Fibroblast of pulmonary artery (primary cell): ENCODE data around the gene FAM53B.

Experiments used
- DNase-seq: peaks from one replicate; pipeline ENCODE4 v3.0.0-alpha.2; 2010; ENCODE audit warnings: low read depth
- H3K4me3 ChIP-seq: replicated peaks from 2 replicates; pipeline ENCODE4 v1.5.1; 2011; ENCODE audit warnings: low read depth, mild to moderate bottlenecking, control low read depth, low read length, moderate library complexity
- CTCF ChIP-seq: IDR thresholded peaks from 2 replicates; pipeline ENCODE4 v1.5.1; 2011; ENCODE audit warnings: mild to moderate bottlenecking, control low read depth, low read length, inconsistent platforms; ENCODE audit errors: missing control alignments

The FAM53B gene

GRCh38 chr10:124674768-124675222 is 69.4 kb downstream of the FAM53B start:
- no peak for DNase-seq
- H3K4me3 ChIP-seq: no peak overlapping the region
- TF ChIP-seq CTCF: no peak

GRCh38 chr10:124672181-124672638 is 72.0 kb downstream of the FAM53B start:
- DNase-seq: no peak
- no peak for TF ChIP-seq CTCF
- no peak overlapping the region for H3K4me3 ChIP-seq

- DNase-seq: peak; percentile 34
- TF ChIP-seq CTCF: no peak
Observed at GRCh38 chr10:124671486-124672075, 72.6 kb downstream of the FAM53B start.

GRCh38 chr10:124670849-124671248 is 73.3 kb downstream of the FAM53B start:
- DNase-seq: no peak
- H3K4me3 ChIP-seq: no peak overlapping the region
- no peak for TF ChIP-seq CTCF

More at GRCh38 chr10:124671486-124672075, 72.6 kb downstream of the FAM53B start:
- H3K4me3 ChIP-seq: no peak overlapping the region

GRCh38 chr10:124669824-124670654 is 74.1 kb downstream of the FAM53B start:
- no peak for DNase-seq

GRCh38 chr10:124669141-124669823 is 74.9 kb downstream of the FAM53B start:
- no peak for TF ChIP-seq CTCF
- H3K4me3 ChIP-seq: no peak overlapping the region
- no peak for DNase-seq

More at GRCh38 chr10:124669824-124670654, 74.1 kb downstream of the FAM53B start:
- TF ChIP-seq CTCF: no peak
- H3K4me3 ChIP-seq: no peak overlapping the region
